ENCODE results near the gene TNNT2. TPM values are rescaled to one million over a fixed set of nuclear protein-coding genes. Genes with fewer than 3 reads are reported as not detected.

TNNT2 gene
- total and polyA plus RNA-seq, 2 of the 8 experiments (the other 6 are each of a cell fraction or from before 2014, with no cell fraction given): 3.1 to 21.0 TPM

GRCh38 chr1:201309416-201309815, 68.1 kb downstream of the TNNT2 start (continued):
- TF ChIP-seq, protein P1, sequence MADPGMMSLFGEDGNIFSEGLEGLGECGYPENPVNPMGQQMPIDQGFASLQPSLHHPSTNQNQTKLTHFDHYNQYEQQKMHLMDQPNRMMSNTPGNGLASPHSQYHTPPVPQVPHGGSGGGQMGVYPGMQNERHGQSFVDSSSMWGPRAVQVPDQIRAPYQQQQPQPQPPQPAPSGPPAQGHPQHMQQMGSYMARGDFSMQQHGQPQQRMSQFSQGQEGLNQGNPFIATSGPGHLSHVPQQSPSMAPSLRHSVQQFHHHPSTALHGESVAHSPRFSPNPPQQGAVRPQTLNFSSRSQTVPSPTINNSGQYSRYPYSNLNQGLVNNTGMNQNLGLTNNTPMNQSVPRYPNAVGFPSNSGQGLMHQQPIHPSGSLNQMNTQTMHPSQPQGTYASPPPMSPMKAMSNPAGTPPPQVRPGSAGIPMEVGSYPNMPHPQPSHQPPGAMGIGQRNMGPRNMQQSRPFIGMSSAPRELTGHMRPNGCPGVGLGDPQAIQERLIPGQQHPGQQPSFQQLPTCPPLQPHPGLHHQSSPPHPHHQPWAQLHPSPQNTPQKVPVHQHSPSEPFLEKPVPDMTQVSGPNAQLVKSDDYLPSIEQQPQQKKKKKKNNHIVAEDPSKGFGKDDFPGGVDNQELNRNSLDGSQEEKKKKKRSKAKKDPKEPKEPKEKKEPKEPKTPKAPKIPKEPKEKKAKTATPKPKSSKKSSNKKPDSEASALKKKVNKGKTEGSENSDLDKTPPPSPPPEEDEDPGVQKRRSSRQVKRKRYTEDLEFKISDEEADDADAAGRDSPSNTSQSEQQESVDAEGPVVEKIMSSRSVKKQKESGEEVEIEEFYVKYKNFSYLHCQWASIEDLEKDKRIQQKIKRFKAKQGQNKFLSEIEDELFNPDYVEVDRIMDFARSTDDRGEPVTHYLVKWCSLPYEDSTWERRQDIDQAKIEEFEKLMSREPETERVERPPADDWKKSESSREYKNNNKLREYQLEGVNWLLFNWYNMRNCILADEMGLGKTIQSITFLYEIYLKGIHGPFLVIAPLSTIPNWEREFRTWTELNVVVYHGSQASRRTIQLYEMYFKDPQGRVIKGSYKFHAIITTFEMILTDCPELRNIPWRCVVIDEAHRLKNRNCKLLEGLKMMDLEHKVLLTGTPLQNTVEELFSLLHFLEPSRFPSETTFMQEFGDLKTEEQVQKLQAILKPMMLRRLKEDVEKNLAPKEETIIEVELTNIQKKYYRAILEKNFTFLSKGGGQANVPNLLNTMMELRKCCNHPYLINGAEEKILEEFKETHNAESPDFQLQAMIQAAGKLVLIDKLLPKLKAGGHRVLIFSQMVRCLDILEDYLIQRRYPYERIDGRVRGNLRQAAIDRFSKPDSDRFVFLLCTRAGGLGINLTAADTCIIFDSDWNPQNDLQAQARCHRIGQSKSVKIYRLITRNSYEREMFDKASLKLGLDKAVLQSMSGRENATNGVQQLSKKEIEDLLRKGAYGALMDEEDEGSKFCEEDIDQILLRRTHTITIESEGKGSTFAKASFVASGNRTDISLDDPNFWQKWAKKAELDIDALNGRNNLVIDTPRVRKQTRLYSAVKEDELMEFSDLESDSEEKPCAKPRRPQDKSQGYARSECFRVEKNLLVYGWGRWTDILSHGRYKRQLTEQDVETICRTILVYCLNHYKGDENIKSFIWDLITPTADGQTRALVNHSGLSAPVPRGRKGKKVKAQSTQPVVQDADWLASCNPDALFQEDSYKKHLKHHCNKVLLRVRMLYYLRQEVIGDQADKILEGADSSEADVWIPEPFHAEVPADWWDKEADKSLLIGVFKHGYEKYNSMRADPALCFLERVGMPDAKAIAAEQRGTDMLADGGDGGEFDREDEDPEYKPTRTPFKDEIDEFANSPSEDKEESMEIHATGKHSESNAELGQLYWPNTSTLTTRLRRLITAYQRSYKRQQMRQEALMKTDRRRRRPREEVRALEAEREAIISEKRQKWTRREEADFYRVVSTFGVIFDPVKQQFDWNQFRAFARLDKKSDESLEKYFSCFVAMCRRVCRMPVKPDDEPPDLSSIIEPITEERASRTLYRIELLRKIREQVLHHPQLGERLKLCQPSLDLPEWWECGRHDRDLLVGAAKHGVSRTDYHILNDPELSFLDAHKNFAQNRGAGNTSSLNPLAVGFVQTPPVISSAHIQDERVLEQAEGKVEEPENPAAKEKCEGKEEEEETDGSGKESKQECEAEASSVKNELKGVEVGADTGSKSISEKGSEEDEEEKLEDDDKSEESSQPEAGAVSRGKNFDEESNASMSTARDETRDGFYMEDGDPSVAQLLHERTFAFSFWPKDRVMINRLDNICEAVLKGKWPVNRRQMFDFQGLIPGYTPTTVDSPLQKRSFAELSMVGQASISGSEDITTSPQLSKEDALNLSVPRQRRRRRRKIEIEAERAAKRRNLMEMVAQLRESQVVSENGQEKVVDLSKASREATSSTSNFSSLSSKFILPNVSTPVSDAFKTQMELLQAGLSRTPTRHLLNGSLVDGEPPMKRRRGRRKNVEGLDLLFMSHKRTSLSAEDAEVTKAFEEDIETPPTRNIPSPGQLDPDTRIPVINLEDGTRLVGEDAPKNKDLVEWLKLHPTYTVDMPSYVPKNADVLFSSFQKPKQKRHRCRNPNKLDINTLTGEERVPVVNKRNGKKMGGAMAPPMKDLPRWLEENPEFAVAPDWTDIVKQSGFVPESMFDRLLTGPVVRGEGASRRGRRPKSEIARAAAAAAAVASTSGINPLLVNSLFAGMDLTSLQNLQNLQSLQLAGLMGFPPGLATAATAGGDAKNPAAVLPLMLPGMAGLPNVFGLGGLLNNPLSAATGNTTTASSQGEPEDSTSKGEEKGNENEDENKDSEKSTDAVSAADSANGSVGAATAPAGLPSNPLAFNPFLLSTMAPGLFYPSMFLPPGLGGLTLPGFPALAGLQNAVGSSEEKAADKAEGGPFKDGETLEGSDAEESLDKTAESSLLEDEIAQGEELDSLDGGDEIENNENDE (IDR thresholded peaks at IDR 0.05; ENCODE audit: insufficient replicate concordance, low read length): no peak
- TF ChIP-seq BCL11A (IDR thresholded peaks at IDR 0.05; ENCODE audit: low read depth in 2 of 2, low read length in 2 of 2) (no peak), MAX (IDR thresholded peaks at IDR 0.05) (peak; percentile 99), CTCF (IDR thresholded peaks at IDR 0.05; ENCODE audit: control extremely low read depth in 1 of 3, insufficient read depth in 1 of 3, low read depth in 1 of 3, low read length in 3 of 3) (peak; percentile 57 to 70 (median 68)), CEBPB (IDR thresholded peaks at IDR 0.05; ENCODE audit: low read depth, low read length) (0 out of 2 replicates have a peak, but pooled peaks have one; percentile 21), SIN3A (conservative IDR thresholded peaks at IDR 0.05 in 1 of 2, IDR thresholded peaks at IDR 0.05 in 1 of 2; ENCODE audit: low read depth in 1 of 2, low read length in 2 of 2) (no peak), FOSL1 (IDR thresholded peaks at IDR 0.05; ENCODE audit: insufficient read depth, low read depth, low read length) (no peak), RAD21 (IDR thresholded peaks at IDR 0.05 in 1 of 2, conservative IDR thresholded peaks at IDR 0.05 in 1 of 2; ENCODE audit: low read depth in 2 of 2, low read length in 2 of 2) (peak; percentile 75 to 77)

All from H1 (cell line).